ENCODE results near the gene VPS8. TPM values are rescaled to one million over a fixed set of nuclear protein-coding genes. Genes with fewer than 3 reads are reported as not detected.
"Not testable (repeated sequence)": the region's sequence is repeated elsewhere in the genome, so short reads cannot be mapped to it uniquely, and the experiment has no call there.

VPS8 gene
- total RNA-seq, 1 experiment from 2014 or later, result 25.1 TPM

GRCh38 chr3:184954251-184954650 lies 142.3 kb downstream of the VPS8 start:
- DNase-seq (ENCODE audit: extremely low read depth, low read depth), result no peak

- DNase-seq (ENCODE audit: extremely low read depth, low read depth), result not testable (repeated sequence)
These were observed 142.9 kb downstream of the VPS8 start for GRCh38 chr3:184954851-184955250.

GRCh38 chr3:184965639-184966430 lies 153.9 kb downstream of the VPS8 start:
- DNase-seq (ENCODE audit: extremely low read depth, low read depth), result no peak

GRCh38 chr3:184968115-184968514 lies 156.1 kb downstream of the VPS8 start:
- DNase-seq (ENCODE audit: extremely low read depth, low read depth), result no peak

GRCh38 chr3:184970186-184970585 lies 158.2 kb downstream of the VPS8 start:
- DNase-seq (ENCODE audit: extremely low read depth, low read depth), result no peak

GRCh38 chr3:184977796-184978195 lies 165.8 kb downstream of the VPS8 start:
- no peak for DNase-seq (ENCODE audit: extremely low read depth, low read depth)

GRCh38 chr3:184981071-184981470 lies 169.1 kb downstream of the VPS8 start:
- DNase-seq (ENCODE audit: extremely low read depth, low read depth), result no peak

- no peak for DNase-seq (ENCODE audit: extremely low read depth, low read depth)
These were observed 170.1 kb downstream of the VPS8 start for GRCh38 chr3:184982076-184982475.

- DNase-seq (ENCODE audit: extremely low read depth, low read depth), result no peak
These were observed 173.6 kb downstream of the VPS8 start for GRCh38 chr3:184985586-184985985.

- no peak for DNase-seq (ENCODE audit: extremely low read depth, low read depth)
These were observed 174.5 kb downstream of the VPS8 start for GRCh38 chr3:184986366-184986889.

- DNase-seq (ENCODE audit: extremely low read depth, low read depth), result no peak
These were observed 181.4 kb downstream of the VPS8 start for GRCh38 chr3:184993394-184993793.

GRCh38 chr3:185003876-185004275 lies 191.9 kb downstream of the VPS8 start:
- DNase-seq (ENCODE audit: extremely low read depth, low read depth), result not testable (repeated sequence)

- DNase-seq (ENCODE audit: extremely low read depth, low read depth), result no peak
These were observed 197.7 kb downstream of the VPS8 start for GRCh38 chr3:185009650-185010049.

GRCh38 chr3:185017584-185017983 lies 205.6 kb downstream of the VPS8 start:
- DNase-seq (ENCODE audit: extremely low read depth, low read depth), result not testable (repeated sequence)

- DNase-seq (ENCODE audit: extremely low read depth, low read depth), result not testable (repeated sequence)
These were observed 206.0 kb downstream of the VPS8 start for GRCh38 chr3:185017996-185018395.

- DNase-seq (ENCODE audit: extremely low read depth, low read depth), result no peak
These were observed 209.3 kb downstream of the VPS8 start for GRCh38 chr3:185021256-185021655.

- no peak for DNase-seq (ENCODE audit: extremely low read depth, low read depth)
These were observed 212.4 kb downstream of the VPS8 start for GRCh38 chr3:185024406-185024805.

- no peak for DNase-seq (ENCODE audit: extremely low read depth, low read depth)
These were observed 213.0 kb downstream of the VPS8 start for GRCh38 chr3:185024966-185025365.

GRCh38 chr3:185028121-185028520 lies 216.2 kb downstream of the VPS8 start:
- no peak for DNase-seq (ENCODE audit: extremely low read depth, low read depth)

- no peak for DNase-seq (ENCODE audit: extremely low read depth, low read depth)
These were observed 217.1 kb downstream of the VPS8 start for GRCh38 chr3:185029086-185029485.

GRCh38 chr3:185030399-185030798 lies 218.4 kb downstream of the VPS8 start:
- DNase-seq (ENCODE audit: extremely low read depth, low read depth), result no peak

GRCh38 chr3:185030951-185031350 lies 219.0 kb downstream of the VPS8 start:
- DNase-seq (ENCODE audit: extremely low read depth, low read depth), result no peak

Measured in NCI-H460 (cell line).